NCI-H2029 (cell line): Measurements from ENCODE around the gene CROCC.
A peak's percentile ranks its signal among the peaks of the same experiment; 100 is the strongest.
"Not testable (repeated sequence)": the region's sequence is repeated elsewhere in the genome, so short reads cannot be mapped to it uniquely, and the experiment has no call there.

Experiments used
- DNase-seq: peaks from one replicate; lab custom pipeline; 2025; lab: John Stamatoyannopoulos, UW

The CROCC gene

GRCh38 chr1:16938351-16939321, 16.9 kb downstream of the CROCC start:
- DNase-seq: no peak

DNA sequence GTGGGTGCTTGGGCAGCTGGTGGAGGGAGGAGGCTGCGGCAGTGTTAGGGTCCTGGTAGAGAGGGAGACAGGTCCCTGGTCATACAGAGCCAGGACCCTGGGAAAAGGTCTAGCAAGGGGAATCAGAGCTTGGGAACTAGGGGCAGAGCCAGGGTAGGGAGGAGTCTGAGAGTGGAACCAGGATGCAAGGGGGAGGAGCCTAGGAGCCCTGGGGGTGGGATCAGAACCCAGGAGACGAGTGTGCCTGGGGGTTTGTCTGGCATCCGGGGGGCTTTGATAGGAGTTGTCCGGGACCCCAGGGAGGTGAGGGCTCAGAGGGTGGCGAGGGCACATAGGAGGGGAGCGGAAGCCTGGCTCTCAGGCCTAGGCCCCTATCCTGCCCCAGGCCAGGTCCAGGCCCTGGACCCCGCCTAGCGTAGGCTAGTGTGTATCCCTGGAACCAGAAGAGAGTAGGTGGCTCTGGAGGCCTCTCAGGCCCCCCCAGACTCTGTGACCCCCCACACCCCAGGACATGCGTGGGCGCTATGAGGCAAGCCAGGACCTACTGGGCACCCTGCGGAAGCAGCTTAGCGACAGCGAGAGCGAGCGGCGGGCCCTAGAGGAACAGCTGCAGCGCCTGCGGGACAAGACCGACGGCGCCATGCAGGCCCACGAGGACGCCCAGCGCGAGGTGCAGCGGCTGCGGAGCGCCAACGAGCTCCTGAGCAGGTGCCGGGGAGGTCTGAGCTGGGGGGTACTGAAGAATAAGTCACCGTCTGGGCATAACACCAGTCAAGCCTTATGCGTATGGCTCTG, 17.9 kb downstream of the CROCC start:
- not testable (repeated sequence) for DNase-seq

DNA sequence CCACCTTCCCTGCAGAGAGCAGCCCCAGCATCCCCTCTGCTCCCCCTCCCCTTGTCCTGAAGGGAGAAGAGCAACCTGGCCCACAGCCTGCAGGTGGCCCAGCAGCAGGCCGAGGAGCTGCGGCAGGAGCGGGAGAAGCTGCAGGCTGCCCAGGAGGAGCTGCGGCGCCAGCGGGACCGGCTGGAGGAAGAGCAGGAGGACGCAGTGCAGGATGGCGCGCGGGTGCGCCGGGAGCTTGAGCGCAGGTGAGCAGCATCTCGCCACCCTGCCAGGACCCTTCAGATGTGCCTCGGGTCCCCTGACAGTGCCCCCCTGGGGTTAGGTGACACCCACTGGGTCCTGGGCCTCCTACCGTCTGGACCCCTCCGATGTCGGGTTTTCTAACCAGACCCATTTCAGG, 22.3 kb downstream of the CROCC start:
- DNase-seq: no peak

DNA sequence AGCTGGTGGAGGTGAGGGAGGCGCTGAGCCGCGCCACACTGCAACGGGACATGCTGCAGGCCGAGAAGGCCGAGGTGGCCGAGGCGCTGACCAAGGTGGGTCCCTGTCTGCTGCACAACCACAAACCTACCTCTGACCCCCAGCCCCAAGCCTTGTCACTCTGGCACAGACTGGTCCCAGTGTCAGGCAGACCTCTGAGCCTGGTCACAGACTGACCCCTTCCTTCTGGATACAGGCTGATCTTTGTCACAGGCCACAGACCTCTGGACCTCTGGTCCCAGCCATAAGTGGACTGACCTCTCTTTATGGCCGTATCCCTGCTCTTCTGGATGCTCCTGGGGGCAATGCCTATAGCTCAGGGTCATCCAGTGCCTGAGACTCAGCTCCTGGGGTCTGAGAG, 23.8 kb downstream of the CROCC start:
- DNase-seq: not testable (repeated sequence)

GRCh38 chr1:16946185-16946584, 24.5 kb downstream of the CROCC start:
- not testable (repeated sequence) for DNase-seq

- DNase-seq: no peak
These were observed 24.9 kb downstream of the CROCC start for GRCh38 chr1:16946646-16947045.

- DNase-seq: peak; percentile 61
These were observed 26.7 kb downstream of the CROCC start for GRCh38 chr1:16948282-16948891.

GRCh38 chr1:16949026-16949425, 27.3 kb downstream of the CROCC start:
- peak; percentile 51 for DNase-seq

DNA sequence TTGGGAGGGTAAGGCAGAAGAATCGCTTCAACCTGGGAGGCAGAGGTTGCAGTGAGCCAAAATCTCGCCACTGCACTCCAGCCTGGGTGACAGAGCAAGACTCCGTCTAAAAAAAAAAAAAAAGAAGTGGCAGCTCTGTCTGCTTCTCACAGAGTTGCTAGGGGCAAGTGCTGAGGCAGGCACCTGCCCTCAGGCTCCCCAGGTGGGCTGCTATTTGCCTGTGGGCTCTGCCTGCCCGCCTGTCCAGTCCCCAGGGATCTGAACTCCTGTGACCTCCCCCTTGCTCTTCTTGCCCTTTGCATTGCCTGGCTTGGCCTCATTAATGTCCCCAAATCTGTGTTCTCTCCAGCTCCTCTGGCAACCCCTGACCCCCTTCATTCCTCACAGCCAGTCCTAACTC, 30.6 kb downstream of the CROCC start:
- DNase-seq: not testable (repeated sequence)

DNA sequence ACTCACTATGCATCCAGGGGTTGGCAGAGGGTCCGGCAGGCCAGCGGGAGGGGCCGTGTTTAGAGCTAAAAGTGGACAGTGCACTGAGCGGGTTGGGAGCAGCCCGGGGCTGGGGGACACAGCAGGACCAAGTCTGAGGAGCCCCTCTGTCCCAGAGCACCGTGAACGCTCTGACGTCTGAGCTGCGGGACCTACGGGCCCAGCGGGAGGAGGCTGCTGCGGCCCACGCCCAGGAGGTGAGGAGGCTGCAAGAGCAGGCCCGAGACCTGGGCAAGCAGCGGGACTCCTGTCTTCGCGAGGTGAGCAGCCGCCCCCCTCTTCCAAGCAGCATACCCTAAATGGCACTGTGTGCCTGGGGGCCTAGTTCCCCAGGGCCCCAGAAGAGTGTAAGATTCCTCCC, 32.8 kb downstream of the CROCC start:
- DNase-seq: no peak

DNA sequence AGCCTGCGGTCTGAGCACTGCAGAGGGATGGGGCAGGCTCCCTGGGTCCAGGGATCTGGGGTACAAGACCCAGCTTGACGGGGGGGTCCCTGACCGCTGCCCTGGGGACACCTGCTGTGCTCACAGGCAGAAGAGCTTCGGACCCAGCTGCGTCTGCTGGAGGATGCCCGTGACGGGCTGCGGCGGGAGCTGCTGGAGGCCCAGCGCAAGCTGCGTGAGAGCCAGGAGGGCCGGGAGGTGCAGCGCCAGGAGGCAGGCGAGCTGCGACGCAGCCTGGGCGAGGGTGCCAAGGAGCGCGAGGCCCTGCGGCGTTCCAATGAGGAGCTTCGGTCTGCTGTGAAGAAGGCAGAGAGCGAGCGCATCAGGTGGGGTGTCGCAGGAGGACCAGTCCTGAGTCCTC, 33.5 kb downstream of the CROCC start:
- no peak for DNase-seq

GRCh38 chr1:16956775-16957174, 35.0 kb downstream of the CROCC start:
- no peak for DNase-seq

DNA sequence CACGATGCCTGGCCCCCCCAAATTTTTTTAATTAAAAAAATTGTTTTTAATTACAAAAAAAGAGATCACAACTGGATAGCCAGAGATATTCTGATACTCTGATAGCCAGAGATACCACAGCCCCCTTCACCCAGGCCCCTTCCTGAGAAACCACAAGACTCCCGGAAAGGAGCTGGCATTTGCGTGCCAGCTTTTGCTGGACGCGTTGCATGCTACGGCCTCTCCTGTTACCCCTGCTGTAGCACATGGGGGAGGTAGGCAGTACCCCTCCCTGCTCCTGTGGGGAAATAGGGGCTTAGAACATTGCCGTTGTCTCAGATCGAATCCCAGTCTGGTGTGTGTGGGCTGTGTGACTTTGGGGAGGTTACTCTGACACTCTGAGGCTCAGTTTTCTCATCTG, 36.0 kb downstream of the CROCC start:
- DNase-seq: no peak

DNA sequence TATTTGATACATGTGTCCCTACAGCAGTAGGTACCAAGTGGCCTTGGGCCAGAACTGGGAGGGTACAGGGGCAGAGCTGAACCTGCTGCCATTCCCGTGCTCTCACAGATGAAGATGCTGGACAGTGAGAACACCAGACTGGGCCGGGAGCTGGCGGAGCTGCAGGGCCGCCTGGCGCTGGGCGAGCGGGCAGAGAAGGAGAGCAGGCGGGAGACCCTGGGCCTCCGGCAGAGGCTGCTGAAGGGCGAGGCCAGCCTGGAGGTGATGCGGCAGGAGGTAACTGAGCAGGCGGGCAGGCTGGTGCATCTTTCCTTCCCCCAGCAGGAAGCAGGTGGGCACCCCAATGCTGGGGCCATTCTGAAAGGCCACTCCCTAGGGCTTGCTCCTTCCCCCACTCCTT, 36.7 kb downstream of the CROCC start:
- no peak for DNase-seq

GRCh38 chr1:16960560-16961296, 39.0 kb downstream of the CROCC start:
- peak; percentile 83 for DNase-seq

DNA sequence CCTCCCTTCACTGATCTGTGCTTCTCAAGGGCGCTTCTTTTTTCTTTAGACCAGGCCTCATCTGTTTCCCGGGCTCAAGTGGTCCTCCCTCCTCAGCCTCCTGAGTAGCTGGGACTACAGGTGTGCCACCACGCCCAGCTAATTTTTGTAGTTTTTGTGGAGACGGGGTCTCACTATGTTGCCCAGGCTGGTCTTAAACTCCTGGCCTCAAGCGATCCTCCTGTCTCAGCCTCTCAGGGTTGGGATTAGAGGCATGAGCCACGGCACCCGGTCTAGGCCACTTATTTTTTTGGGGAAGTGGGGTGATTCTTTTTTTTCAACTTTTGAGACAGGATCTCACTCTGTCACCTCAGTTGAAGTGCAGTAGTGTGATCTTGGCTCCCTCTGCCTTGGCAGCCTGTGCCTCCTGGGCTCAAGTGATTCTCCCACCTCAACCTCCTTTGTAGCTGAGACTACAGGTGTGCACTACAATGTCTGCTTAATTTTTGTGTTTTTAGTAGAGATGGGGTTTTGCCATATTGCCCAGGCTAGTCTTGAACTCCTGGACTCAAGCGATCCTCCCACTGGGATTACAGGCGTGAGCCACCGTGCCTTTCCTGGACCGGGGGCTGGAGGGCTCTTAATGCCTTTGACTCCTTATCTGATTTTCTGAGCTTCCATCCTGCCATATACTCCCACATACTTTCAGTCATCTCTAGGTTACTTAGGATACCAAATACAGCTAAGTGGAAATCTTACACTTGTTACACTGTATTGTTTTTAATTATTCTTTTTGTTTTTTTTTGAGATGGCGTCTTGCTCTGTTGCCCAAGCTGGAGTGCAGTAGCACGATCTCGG, 39.8 kb downstream of the CROCC start:
- DNase-seq: no peak

DNA sequence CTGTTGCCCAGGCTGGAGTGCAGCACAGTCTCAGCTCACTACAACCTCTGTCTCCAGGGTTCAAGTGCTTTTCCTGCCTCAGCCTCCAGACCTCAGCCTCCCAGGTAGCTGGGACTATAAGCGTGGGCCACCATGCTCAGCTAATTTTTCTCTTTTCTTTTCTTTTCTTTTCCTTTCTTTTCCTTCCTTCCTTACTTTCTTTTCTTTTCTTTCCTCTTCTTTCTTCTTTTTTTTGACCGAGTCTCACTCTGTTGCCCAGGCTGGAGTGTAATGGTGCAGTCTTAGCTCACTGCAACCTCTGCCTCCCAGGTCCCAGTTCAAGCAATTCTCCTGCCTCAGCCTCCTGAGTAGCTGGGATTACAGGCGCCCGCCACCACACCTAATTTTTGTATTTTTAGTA, 42.4 kb downstream of the CROCC start:
- not testable (repeated sequence) for DNase-seq

- DNase-seq: no peak
These were observed 43.8 kb downstream of the CROCC start for GRCh38 chr1:16965486-16966067.

DNA sequence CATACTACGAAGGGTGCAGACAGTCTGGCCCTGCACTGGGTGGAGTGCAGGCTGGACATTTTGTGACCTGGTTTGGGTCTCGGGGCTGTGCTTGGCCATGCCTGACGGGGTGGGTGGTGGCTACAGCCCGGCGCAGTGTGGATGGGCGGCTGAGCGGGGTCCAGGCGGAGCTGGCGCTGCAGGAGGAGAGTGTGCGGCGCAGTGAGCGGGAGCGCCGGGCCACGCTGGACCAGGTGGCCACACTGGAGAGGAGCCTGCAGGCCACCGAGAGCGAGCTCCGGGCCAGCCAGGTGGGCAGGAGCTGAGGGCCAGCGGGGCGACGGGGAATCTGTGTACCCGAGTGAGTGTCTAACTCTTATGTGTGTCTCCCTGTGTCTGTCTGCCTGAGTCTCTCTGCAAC, 44.6 kb downstream of the CROCC start:
- no peak for DNase-seq

GRCh38 chr1:16967095-16967575, 45.4 kb downstream of the CROCC start:
- peak; percentile 52 for DNase-seq
